Activated B cell treated with CpG ODN at 0.5 μM for 24 hours (primary cell): ENCODE measurements around the gene GNPAT. TPM values are rescaled to one million over a fixed set of nuclear protein-coding genes. Genes with fewer than 3 reads are reported as not detected.

Source experiments
- ATAC-seq: fragments of 200-7000 bp; cut with Tn5 transposase; one replicate; pipeline ENCODE4 v1.10.0; 2021; ENCODE audit warnings: low read depth, mild to moderate bottlenecking, moderate library complexity
- CTCF ChIA-PET: fragments of 350-600 bp; sonication (Branson Sonifier 250); formaldehyde crosslinking; loops from one replicate; lab custom pipeline; 2021; ENCODE audit warnings: antibody characterized with exemption; lab: Charles Lee
- POLR2A ChIA-PET: fragments of 350-600 bp; sonication (Branson Sonifier 250); formaldehyde crosslinking; loops from one replicate; lab custom pipeline; 2021; ENCODE audit warnings: antibody characterized with exemption; lab: Charles Lee
- DNase-seq: peaks from one replicate; pipeline ENCODE4 v3.0.0; 2022
- H3K27ac Mint-ChIP-seq: one replicate; pipeline ENCODE4 v1.8.0; 2020; ENCODE audit warnings: mixed read lengths
- H3K27me3 Mint-ChIP-seq: one replicate; pipeline ENCODE4 v1.8.0; 2021; ENCODE audit warnings: mixed read lengths
- H3K36me3 Mint-ChIP-seq: one replicate; pipeline ENCODE4 v1.8.0; 2021; ENCODE audit warnings: low read depth, mixed read lengths
- H3K4me1 Mint-ChIP-seq: one replicate; pipeline ENCODE4 v1.8.0; 2021; ENCODE audit warnings: mixed read lengths
- H3K4me3 Mint-ChIP-seq: one replicate; pipeline ENCODE4 v1.8.0; 2020; ENCODE audit warnings: mild to moderate bottlenecking, mixed read lengths
- H3K9me3 Mint-ChIP-seq: one replicate; pipeline ENCODE4 v1.8.0; 2020; ENCODE audit warnings: mixed read lengths
- intact Hi-C: fragments of 100-400 bp; cut with micrococcal nuclease; formaldehyde crosslinking; loops from one replicate; pipeline ENCODE4 v1.15.1; 2024
- total RNA-seq: library from RNA; stranded (reverse); gene quantifications from 2 replicates; pipeline ENCODE4 v1.2.3, GENCODE V29; 2022
- TF ChIP-seq, protein P1 (sequence below): fragments of 200-600 bp; IDR thresholded peaks from one replicate; pipeline ENCODE4 v1.8.0; 2022; ENCODE audit warnings: antibody characterized with exemption, mild to moderate bottlenecking

The GNPAT gene
- total RNA-seq, 1 donor from 2014 or later, result 47.4 TPM

DNA sequence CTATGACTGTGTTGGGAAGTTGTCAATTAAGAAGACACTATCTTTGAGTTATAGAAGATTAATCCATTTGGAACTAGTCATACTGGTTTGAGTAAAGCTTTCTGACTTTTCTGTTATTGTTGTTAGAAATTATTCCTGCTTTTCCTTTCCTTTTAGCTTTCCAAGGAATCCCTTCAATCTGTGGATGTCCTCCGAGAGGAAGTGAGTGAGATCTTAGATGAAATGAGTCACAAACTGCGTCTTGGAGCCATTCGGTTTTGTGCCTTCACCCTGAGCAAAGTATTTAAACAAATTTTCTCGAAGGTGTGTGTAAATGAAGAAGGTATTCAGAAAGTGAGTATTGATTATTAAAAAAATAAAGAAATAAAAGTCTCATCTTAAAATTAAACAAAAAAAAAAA lies 19.3 kb downstream of the GNPAT start:
- Mint-ChIP-seq H3K4me3 (no peak overlapping the region), H3K9me3 (peaks cover 3% of the 10 kb centered on the region), H3K36me3 (peaks cover 85% of the 10 kb centered on the region), H3K27me3 (no peaks in the 10 kb centered on the region), H3K27ac (no peak overlapping the region), H3K4me1 (no peaks in the 10 kb centered on the region)
- TF ChIP-seq, protein P1, sequence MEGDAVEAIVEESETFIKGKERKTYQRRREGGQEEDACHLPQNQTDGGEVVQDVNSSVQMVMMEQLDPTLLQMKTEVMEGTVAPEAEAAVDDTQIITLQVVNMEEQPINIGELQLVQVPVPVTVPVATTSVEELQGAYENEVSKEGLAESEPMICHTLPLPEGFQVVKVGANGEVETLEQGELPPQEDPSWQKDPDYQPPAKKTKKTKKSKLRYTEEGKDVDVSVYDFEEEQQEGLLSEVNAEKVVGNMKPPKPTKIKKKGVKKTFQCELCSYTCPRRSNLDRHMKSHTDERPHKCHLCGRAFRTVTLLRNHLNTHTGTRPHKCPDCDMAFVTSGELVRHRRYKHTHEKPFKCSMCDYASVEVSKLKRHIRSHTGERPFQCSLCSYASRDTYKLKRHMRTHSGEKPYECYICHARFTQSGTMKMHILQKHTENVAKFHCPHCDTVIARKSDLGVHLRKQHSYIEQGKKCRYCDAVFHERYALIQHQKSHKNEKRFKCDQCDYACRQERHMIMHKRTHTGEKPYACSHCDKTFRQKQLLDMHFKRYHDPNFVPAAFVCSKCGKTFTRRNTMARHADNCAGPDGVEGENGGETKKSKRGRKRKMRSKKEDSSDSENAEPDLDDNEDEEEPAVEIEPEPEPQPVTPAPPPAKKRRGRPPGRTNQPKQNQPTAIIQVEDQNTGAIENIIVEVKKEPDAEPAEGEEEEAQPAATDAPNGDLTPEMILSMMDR, result no peak
- CTCF ChIA-PET, result no interaction called here
- intact Hi-C loops, result no loop called here
- DNase-seq (no peak), ATAC-seq (no peak)
- POLR2A ChIA-PET, result no interaction called here

DNA sequence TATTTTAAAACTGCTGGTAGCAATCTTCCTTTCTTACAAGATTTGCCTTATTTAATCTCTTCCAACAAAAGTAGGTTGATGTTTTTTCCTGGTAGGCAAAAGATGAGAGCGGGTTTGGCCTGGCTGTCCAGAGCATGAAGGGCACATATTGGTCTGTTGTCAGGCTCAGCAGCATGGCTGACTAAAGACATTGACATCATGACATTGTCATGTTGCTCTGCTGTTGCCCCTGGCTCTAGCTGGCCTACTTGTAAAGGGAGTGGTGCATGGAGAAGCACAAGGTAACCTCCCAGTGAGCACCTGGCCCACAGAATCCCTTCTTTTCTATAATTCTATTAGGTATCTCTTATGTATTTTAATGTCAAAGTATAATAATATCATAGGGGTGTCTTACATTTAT lies 23.6 kb downstream of the GNPAT start:
- no peak for ATAC-seq
- H3K27me3 Mint-ChIP-seq, result no peaks in the 10 kb centered on the region
- peaks cover 89% of the 10 kb centered on the region for H3K36me3 Mint-ChIP-seq
- intact Hi-C loops, result no loop called here
- DNase-seq, result no peak
- no peak overlapping the region for H3K4me3 Mint-ChIP-seq
- ChIA-PET POLR2A (interaction anchor here (0.6 kb wide), 1 partner anchor 19 kb away, joined by 3 read pairs; no protein-coding TSS in a partner anchor), CTCF (no interaction called here)
- H3K4me1 Mint-ChIP-seq, result no peaks in the 10 kb centered on the region
- TF ChIP-seq, protein P1, result no peak
- no peaks in the 10 kb centered on the region for H3K9me3 Mint-ChIP-seq
- no peak overlapping the region for H3K27ac Mint-ChIP-seq

DNA sequence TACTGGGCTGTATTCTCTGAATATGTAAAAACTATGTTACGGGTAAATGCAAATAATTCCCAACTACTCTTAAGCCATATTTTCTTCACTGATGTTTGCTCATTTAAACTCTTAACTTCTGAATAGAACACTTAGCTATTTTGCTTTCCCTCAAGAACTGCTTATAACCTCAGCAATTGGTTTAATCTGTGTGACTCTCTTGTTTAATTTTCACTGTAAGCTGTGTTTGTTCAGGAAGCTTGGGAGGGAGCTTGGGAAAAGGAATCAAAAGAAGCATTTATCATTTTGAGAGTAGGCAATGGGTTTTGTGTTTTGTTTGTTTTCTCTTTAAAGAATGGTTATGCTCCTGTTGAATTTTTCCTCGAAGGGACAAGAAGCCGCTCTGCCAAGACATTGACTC lies 24.4 kb downstream of the GNPAT start:
- H3K4me3 Mint-ChIP-seq, result no peak overlapping the region
- TF ChIP-seq, protein P1, result no peak
- DNase-seq (no peak), ATAC-seq (no peak)
- H3K27ac Mint-ChIP-seq, result no peak overlapping the region
- no peaks in the 10 kb centered on the region for H3K4me1 Mint-ChIP-seq
- ChIA-PET POLR2A (interaction anchor here (0.6 kb wide), 1 partner anchor 20 kb away, joined by 3 read pairs; no protein-coding TSS in a partner anchor), CTCF (no interaction called here)
- no peaks in the 10 kb centered on the region for H3K9me3 Mint-ChIP-seq
- intact Hi-C loops, result no loop called here
- H3K36me3 Mint-ChIP-seq, result peaks cover 89% of the 10 kb centered on the region
- no peaks in the 10 kb centered on the region for H3K27me3 Mint-ChIP-seq

DNA sequence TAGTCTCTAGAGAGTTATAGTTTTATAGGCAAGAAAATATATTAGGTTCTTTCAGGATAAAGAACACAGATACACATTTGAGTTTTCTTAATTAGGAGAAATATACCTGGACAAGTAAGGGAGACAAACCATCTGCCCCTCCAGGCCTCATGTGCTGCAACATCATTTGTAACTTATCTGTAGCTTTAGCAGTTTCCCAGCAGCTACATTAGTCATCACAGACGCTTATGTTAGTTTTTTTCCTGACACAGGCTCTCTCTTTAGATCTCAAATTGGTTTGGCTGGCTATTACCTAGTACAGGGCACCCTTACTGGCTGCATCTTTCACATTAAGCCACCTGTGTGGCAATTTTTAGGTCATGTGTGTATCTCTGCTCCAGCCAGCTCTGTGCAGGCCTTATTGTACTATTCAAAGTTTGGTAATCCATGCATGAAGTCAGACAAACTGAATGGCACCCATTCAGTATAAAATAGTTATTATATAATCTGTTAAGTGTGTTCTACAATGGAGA lies 25.9 kb downstream of the GNPAT start:
- H3K9me3 Mint-ChIP-seq, result no peaks in the 10 kb centered on the region
- CTCF ChIA-PET, result no interaction called here
- no peak overlapping the region for H3K27ac Mint-ChIP-seq
- H3K36me3 Mint-ChIP-seq, result peaks cover 89% of the 10 kb centered on the region
- no peaks in the 10 kb centered on the region for H3K27me3 Mint-ChIP-seq
- intact Hi-C loops, result no loop called here
- DNase-seq, result no peak
- no peak for ATAC-seq
- POLR2A ChIA-PET, result no interaction called here
- H3K4me1 Mint-ChIP-seq, result no peaks in the 10 kb centered on the region
- TF ChIP-seq, protein P1, result no peak
- H3K4me3 Mint-ChIP-seq, result no peak overlapping the region

DNA sequence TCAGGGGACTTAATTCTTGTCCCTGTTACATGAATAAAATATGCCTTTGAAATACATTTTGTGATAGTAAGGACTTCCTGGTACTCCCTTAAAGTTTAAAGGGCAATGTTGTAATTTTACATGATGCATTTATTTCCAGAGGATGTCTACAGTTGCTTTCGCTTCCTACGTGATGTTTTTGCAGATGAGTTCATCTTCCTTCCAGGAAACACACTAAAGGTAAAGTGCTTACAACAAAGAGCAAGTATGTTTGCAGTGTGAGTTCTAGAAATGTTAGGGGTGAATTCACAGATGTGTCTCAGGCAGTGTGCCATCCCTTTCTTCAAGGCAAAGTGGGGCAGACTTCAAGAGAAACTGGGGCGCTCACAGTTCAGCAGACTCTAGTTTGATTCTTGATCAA lies 31.2 kb downstream of the GNPAT start:
- ATAC-seq (no peak), DNase-seq (no peak)
- intact Hi-C loops, result no loop called here
- no peaks in the 10 kb centered on the region for H3K4me1 Mint-ChIP-seq
- H3K9me3 Mint-ChIP-seq, result no peaks in the 10 kb centered on the region
- H3K27me3 Mint-ChIP-seq, result no peaks in the 10 kb centered on the region
- ChIA-PET POLR2A (no interaction called here), CTCF (no interaction called here)
- H3K27ac Mint-ChIP-seq, result no peak overlapping the region
- peaks cover 84% of the 10 kb centered on the region for H3K36me3 Mint-ChIP-seq
- H3K4me3 Mint-ChIP-seq, result no peak overlapping the region
- TF ChIP-seq, protein P1, result no peak
